Keratinocyte (primary cell): ENCODE measurements around the gene EFNB2.

Source experiments
- CTCF ChIP-seq, 3 experiments: IDR thresholded peaks in 1 of 3; conservative IDR thresholded peaks in 1 of 3; optimal IDR thresholded peaks in 1 of 3; 2 replicates in 2 of 3; 3 replicates in 1 of 3; pipeline versions ENCODE3 to v1.5.1; 2011; ENCODE audit warnings: low read length in 3 of 3, mild to moderate bottlenecking in 3 of 3, moderate library complexity in 2 of 3, control low read depth in 1 of 3, inconsistent platforms in 1 of 3; ENCODE audit not compliant: insufficient read depth in 2 of 3; ENCODE audit errors: extremely low read depth in 1 of 3
- EZH2 ChIP-seq: IDR thresholded peaks from one replicate; pipeline ENCODE4 v1.6.1; 2012; ENCODE audit warnings: inconsistent platforms, mild to moderate bottlenecking, low read length, moderate library complexity

- TF ChIP-seq CTCF (optimal IDR thresholded peaks at IDR 0.05 in 1 of 3, IDR thresholded peaks at IDR 0.05 in 1 of 3, conservative IDR thresholded peaks at IDR 0.05 in 1 of 3; ENCODE audit: extremely low read depth in 1 of 3, insufficient read depth in 2 of 3, low read length in 3 of 3) (no peak), EZH2 (no peak)
These were observed 14.2 kb downstream of the EFNB2 start for GRCh38 chr13:106521095-106521799.
